ENCODE data around the gene SLC25A21.
"Not testable (repeated sequence)": the region's sequence is repeated elsewhere in the genome, so short reads cannot be mapped to it uniquely, and the experiment has no call there.

SLC25A21 gene

DNA sequence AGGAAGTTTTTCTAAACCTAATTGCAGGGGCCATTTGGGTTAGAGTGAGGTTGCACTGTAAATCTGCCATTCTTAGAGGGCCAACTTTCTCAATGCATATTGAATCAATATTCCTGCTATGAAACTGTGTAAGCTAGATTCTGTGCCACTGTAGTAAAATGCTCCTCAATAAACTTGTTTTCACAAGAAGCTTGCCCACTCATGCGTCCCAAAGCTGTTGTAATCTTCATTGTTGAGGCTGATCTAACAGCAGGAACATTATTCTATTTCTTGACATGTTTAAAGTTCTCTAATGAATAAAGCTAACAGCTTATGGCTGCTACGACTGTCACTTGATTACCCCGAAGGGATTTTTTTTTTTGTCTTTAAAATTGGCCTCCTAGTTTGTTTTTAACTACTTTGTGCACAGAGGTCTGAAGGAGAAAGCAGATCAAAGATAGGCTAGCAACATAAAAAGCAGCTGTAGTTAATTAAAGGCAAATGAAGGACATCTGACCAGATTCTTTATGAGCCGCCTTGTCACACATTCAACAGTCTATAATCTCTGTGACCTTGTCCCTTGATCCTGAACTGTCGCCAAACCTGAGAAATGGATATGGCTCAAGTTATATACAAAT lies 267.0 kb downstream of the SLC25A21 start:
- Histone ChIP-seq H3K4me3 (ENCODE audit: low read length) (no peak overlapping the region), H3K4me2 (ENCODE audit: low read length) (no peak overlapping the region), H3K9me2 (replicated peaks; ENCODE audit: control insufficient read depth, low read length) (no peaks in the 10 kb centered on the region), H4K20me1 (ENCODE audit: control insufficient read depth, insufficient read depth, low read depth, low read length) (no peaks in the 10 kb centered on the region), H3K4me1 (ENCODE audit: control insufficient read depth, low read length) (no peaks in the 10 kb centered on the region), H3F3A (ENCODE audit: control insufficient read depth, insufficient read depth) (no peaks in the 10 kb centered on the region), H3K27ac (ENCODE audit: low read depth, low read length) (no peak overlapping the region), H3K9me3 (ENCODE audit: control insufficient read depth, insufficient read depth, low read length) (no peaks in the 10 kb centered on the region), H3K27me3 (ENCODE audit: control insufficient read depth, low read length) (no peaks in the 10 kb centered on the region), H3K36me3 (ENCODE audit: control insufficient read depth, low read length) (no peaks in the 10 kb centered on the region), H3K79me2 (ENCODE audit: control insufficient read depth, low read length) (no peaks in the 10 kb centered on the region)
- TF ChIP-seq EZH2phosphoT487 (IDR thresholded peaks at IDR 0.05; ENCODE audit: borderline replicate concordance, low read length) = no peak
- TF ChIP-seq, protein P1, sequence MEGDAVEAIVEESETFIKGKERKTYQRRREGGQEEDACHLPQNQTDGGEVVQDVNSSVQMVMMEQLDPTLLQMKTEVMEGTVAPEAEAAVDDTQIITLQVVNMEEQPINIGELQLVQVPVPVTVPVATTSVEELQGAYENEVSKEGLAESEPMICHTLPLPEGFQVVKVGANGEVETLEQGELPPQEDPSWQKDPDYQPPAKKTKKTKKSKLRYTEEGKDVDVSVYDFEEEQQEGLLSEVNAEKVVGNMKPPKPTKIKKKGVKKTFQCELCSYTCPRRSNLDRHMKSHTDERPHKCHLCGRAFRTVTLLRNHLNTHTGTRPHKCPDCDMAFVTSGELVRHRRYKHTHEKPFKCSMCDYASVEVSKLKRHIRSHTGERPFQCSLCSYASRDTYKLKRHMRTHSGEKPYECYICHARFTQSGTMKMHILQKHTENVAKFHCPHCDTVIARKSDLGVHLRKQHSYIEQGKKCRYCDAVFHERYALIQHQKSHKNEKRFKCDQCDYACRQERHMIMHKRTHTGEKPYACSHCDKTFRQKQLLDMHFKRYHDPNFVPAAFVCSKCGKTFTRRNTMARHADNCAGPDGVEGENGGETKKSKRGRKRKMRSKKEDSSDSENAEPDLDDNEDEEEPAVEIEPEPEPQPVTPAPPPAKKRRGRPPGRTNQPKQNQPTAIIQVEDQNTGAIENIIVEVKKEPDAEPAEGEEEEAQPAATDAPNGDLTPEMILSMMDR (IDR thresholded peaks at IDR 0.05; ENCODE audit: low read depth, low read length, poor library complexity, severe bottlenecking) = no peak

DNA sequence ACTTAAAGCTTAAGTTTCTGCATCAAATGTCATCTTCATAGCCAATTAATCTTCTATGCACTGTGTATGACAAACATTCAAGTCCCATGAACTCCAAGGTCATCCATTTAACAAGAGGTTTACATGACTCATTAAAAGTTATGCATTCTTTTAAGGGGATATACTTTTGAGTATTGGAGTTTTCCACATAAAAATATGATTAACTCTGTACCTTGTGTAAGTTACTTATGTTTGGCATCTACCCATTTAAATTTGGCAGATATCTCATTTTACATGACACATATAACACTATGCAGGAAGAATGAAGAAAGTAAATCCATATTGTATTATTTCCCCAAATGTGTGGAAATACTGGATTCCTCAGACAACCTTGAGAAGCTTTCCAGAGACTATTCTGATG lies 270.5 kb downstream of the SLC25A21 start:
- no peaks in the 10 kb centered on the region for H3K9me3 ChIP-seq (ENCODE audit: control insufficient read depth, insufficient read depth, low read length)

DNA sequence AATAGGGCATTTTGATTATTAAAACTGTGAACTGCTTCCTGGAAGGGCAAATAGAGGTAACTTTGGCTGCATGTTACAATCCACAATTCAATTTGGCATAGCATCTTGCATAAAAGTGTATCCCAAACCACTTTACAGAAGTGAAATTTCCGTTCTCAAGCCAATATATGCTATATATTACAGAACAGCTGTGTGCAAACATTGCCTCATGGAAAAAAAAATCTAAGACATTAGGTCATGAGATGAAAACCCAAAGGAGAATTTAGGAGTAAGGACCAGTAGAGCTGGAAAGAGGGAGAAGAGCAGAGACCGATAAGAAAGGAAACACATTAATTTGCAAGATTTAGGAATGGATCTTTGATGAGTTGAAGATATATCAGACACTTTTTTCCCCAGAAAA lies 271.6 kb downstream of the SLC25A21 start:
- Histone ChIP-seq H3K9me2 (replicated peaks; ENCODE audit: control insufficient read depth, low read length) (no peaks in the 10 kb centered on the region), H3K79me2 (ENCODE audit: control insufficient read depth, low read length) (no peaks in the 10 kb centered on the region), H3F3A (ENCODE audit: control insufficient read depth, insufficient read depth) (no peaks in the 10 kb centered on the region), H3K27ac (ENCODE audit: low read depth, low read length) (no peak overlapping the region), H4K20me1 (ENCODE audit: control insufficient read depth, insufficient read depth, low read depth, low read length) (no peaks in the 10 kb centered on the region), H3K27me3 (ENCODE audit: control insufficient read depth, low read length) (no peaks in the 10 kb centered on the region), H3K9me3 (ENCODE audit: control insufficient read depth, insufficient read depth, low read length) (no peaks in the 10 kb centered on the region), H3K4me2 (ENCODE audit: low read length) (no peak overlapping the region), H3K4me3 (ENCODE audit: low read length) (no peak overlapping the region), H3K4me1 (ENCODE audit: control insufficient read depth, low read length) (no peaks in the 10 kb centered on the region), H3K36me3 (ENCODE audit: control insufficient read depth, low read length) (no peaks in the 10 kb centered on the region)
- no peak for TF ChIP-seq EZH2phosphoT487 (IDR thresholded peaks at IDR 0.05; ENCODE audit: borderline replicate concordance, low read length)
- TF ChIP-seq, protein P1 (IDR thresholded peaks at IDR 0.05; ENCODE audit: low read depth, low read length, poor library complexity, severe bottlenecking) = no peak

More for the DNA sequence above, 270.5 kb downstream of the SLC25A21 start:
- H3K27ac ChIP-seq (ENCODE audit: low read depth, low read length) = no peak overlapping the region
- H3K4me2 ChIP-seq (ENCODE audit: low read length) = no peak overlapping the region
- H4K20me1 ChIP-seq (ENCODE audit: control insufficient read depth, insufficient read depth, low read depth, low read length) = no peaks in the 10 kb centered on the region
- no peaks in the 10 kb centered on the region for H3K36me3 ChIP-seq (ENCODE audit: control insufficient read depth, low read length)
- H3K4me3 ChIP-seq (ENCODE audit: low read length) = no peak overlapping the region
- no peaks in the 10 kb centered on the region for H3K79me2 ChIP-seq (ENCODE audit: control insufficient read depth, low read length)
- no peaks in the 10 kb centered on the region for H3K9me2 ChIP-seq (replicated peaks; ENCODE audit: control insufficient read depth, low read length)
- TF ChIP-seq EZH2phosphoT487 (IDR thresholded peaks at IDR 0.05; ENCODE audit: borderline replicate concordance, low read length) = no peak
- TF ChIP-seq, protein P1 (IDR thresholded peaks at IDR 0.05; ENCODE audit: low read depth, low read length, poor library complexity, severe bottlenecking) = no peak
- no peaks in the 10 kb centered on the region for H3K4me1 ChIP-seq (ENCODE audit: control insufficient read depth, low read length)
- no peaks in the 10 kb centered on the region for H3F3A ChIP-seq (ENCODE audit: control insufficient read depth, insufficient read depth)
- H3K27me3 ChIP-seq (ENCODE audit: control insufficient read depth, low read length) = no peaks in the 10 kb centered on the region

DNA sequence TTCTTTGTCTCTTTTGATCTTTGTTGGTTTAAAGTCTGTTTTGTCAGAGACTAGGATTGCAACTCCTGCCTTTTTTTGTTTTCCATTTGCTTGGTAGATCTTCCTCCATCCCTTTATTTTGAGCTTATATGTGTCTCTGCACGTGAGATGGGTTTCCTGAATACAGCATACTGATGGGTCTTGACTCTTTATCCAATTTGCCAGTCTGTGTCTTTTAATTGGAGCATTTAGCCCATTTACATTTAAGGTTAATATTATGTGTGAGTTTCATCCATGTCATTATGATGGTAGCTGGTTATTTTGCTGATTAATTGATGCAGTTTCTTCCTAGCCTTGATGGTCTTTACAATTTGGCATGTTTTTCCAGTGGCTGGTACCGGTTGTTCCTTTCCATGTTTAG lies 276.1 kb downstream of the SLC25A21 start:
- H3K27ac ChIP-seq (ENCODE audit: low read depth, low read length); H3K9me3 ChIP-seq (ENCODE audit: control insufficient read depth, insufficient read depth, low read length); H3K79me2 ChIP-seq (ENCODE audit: control insufficient read depth, low read length); H3K4me1 ChIP-seq (ENCODE audit: control insufficient read depth, low read length); H3F3A ChIP-seq (ENCODE audit: control insufficient read depth, insufficient read depth); H3K9me2 ChIP-seq (replicated peaks; ENCODE audit: control insufficient read depth, low read length); H4K20me1 ChIP-seq (ENCODE audit: control insufficient read depth, insufficient read depth, low read depth, low read length); H3K4me2 ChIP-seq (ENCODE audit: low read length); H3K36me3 ChIP-seq (ENCODE audit: control insufficient read depth, low read length); H3K4me3 ChIP-seq (ENCODE audit: low read length); H3K27me3 ChIP-seq (ENCODE audit: control insufficient read depth, low read length): not testable (repeated sequence)

All from DOHH2 (cell line).